Caco-2 (cell line): ENCODE results near the gene BCL7A. TPM values are rescaled to one million over a fixed set of nuclear protein-coding genes. Genes with fewer than 3 reads are reported as not detected.
A peak's percentile ranks its signal among the peaks of the same experiment; 100 is the strongest.

Experiments used
- BruUV-seq: library from RNA; stranded (reverse); fragments of 400-500 nt; replicated peaks from 2 replicates; lab custom pipeline; 2021; lab: Mats Ljungman, UMichigan
- CTCF ChIA-PET: fragments of 300-600 bp; sonication (Branson Sonifier 250); formaldehyde crosslinking; loops from one replicate; lab custom pipeline; 2022; ENCODE audit warnings: antibody characterized with exemption; lab: Charles Lee
- POLR2A ChIA-PET: fragments of 300-600 bp; sonication (Branson Sonifier 250); formaldehyde crosslinking; loops from one replicate; lab custom pipeline; 2022; ENCODE audit warnings: antibody characterized with exemption; lab: Charles Lee
- DNase-seq, 2 experiments: peaks; one replicate each; pipeline versions ENCODE4 v3.0.0 to v3.0.0-alpha.2; 2020 to 2022
- H3K27me3 ChIP-seq: replicated peaks from 2 replicates; pipeline ENCODE4 v1.6.0; 2011; ENCODE audit warnings: low read length; ENCODE audit not compliant: control insufficient read depth, insufficient read depth
- H3K36me3 ChIP-seq: 2 replicates; pipeline ENCODE4 v1.5.1; 2011; ENCODE audit warnings: low read length; ENCODE audit not compliant: control insufficient read depth, insufficient read depth
- H3K4me1 ChIP-seq: fragments of 250-450 bp; sonication (Bioruptor Pico); 2 replicates; pipeline ENCODE4 v1.5.1; 2020; ENCODE audit warnings: mild to moderate bottlenecking
- H3K4me3 ChIP-seq: 2 replicates; pipeline ENCODE4 v1.5.1; 2011; ENCODE audit warnings: low read depth, mild to moderate bottlenecking, control low read depth, low read length
- H3K9me3 ChIP-seq: fragments of 250-450 bp; sonication (Bioruptor Pico); 2 replicates; pipeline ENCODE4 v1.5.1; 2020; ENCODE audit warnings: mild to moderate bottlenecking, moderate library complexity
- H3K27ac Mint-ChIP-seq: one replicate; pipeline ENCODE4 v1.8.0; 2022; ENCODE audit warnings: mixed read lengths; ENCODE audit not compliant: unreplicated experiment
- H3K27me3 Mint-ChIP-seq: one replicate; pipeline ENCODE4 v1.8.0; 2022; ENCODE audit warnings: mixed read lengths; ENCODE audit not compliant: insufficient read depth, unreplicated experiment
- H3K36me3 Mint-ChIP-seq: one replicate; pipeline ENCODE4 v1.8.0; 2022; ENCODE audit warnings: mild to moderate bottlenecking, mixed read lengths; ENCODE audit not compliant: insufficient read depth, unreplicated experiment
- H3K4me1 Mint-ChIP-seq: one replicate; pipeline ENCODE4 v1.8.0; 2022; ENCODE audit warnings: low read depth, mixed read lengths; ENCODE audit not compliant: unreplicated experiment
- H3K4me3 Mint-ChIP-seq: one replicate; pipeline ENCODE4 v1.8.0; 2022; ENCODE audit warnings: mild to moderate bottlenecking, moderate library complexity, mixed read lengths; ENCODE audit not compliant: unreplicated experiment
- H3K9me3 Mint-ChIP-seq: one replicate; pipeline ENCODE4 v1.8.0; 2022; ENCODE audit warnings: mixed read lengths; ENCODE audit not compliant: unreplicated experiment
- intact Hi-C: fragments of 100-400 bp; cut with micrococcal nuclease; formaldehyde crosslinking; loops from one replicate; pipeline ENCODE4 v1.10.0; 2022; ENCODE audit not compliant: unreplicated experiment
- total RNA-seq: library from RNA; stranded (reverse); gene quantifications from 2 replicates; pipeline ENCODE4 v1.2.3, GENCODE V29; 2022
- TF ChIP-seq, protein P1 (sequence below), 2 experiments: fragments of 200-600 bp in 1 of 2; IDR thresholded peaks; 1 replicate in 1 of 2; 2 replicates in 1 of 2; pipeline versions ENCODE4 v1.5.1 to v1.8.0; 2011 to 2022; ENCODE audit warnings: antibody characterized with exemption in 1 of 2, control low read depth in 1 of 2, inconsistent platforms in 1 of 2, low read depth in 1 of 2, low read length in 1 of 2, mild to moderate bottlenecking in 1 of 2, moderate library complexity in 1 of 2; ENCODE audit not compliant: insufficient read depth in 1 of 2, severe bottlenecking in 1 of 2, unreplicated experiment in 1 of 2

The BCL7A gene
- total RNA-seq, 1 experiment from 2014 or later, result 15.5 TPM

DNA sequence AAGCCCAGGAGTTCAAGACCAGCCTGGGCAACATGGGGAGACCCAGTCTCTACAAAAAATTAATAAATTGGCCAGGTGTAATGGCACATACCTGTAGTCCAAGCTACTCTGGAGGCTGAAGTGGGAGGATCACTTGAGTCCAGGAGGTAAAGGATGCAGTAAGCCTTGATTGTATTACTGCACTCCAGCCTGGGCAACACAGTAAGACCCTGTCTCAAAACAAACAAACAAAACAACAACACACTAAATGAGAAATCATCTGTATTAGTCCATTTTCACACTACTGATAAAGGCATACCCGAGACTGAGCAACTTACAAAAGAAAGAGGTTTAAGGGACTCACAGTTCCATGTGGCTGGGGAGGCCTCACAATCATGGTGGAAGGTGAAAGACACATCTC, 52.1 kb downstream of the BCL7A start:
- BruUV-seq, result no TSS peak
- no peak overlapping the region for H3K4me3 Mint-ChIP-seq
- H3K4me1 Mint-ChIP-seq, result no peaks in the 10 kb centered on the region
- H3K27me3 Mint-ChIP-seq, result no peaks in the 10 kb centered on the region
- ChIA-PET CTCF (no interaction called here), POLR2A (no interaction called here)
- Histone ChIP-seq H3K36me3 (no peaks in the 10 kb centered on the region; the same call in 1 of the 2 replicates), H3K9me3 (no peaks in the 10 kb centered on the region), H3K4me1 (peaks cover 11% of the 10 kb centered on the region; the same call in 1 of the 2 replicates), H3K27me3 (no peaks in the 10 kb centered on the region), H3K4me3 (no peak overlapping the region)
- no peaks in the 10 kb centered on the region for H3K9me3 Mint-ChIP-seq
- TF ChIP-seq, protein P1, sequence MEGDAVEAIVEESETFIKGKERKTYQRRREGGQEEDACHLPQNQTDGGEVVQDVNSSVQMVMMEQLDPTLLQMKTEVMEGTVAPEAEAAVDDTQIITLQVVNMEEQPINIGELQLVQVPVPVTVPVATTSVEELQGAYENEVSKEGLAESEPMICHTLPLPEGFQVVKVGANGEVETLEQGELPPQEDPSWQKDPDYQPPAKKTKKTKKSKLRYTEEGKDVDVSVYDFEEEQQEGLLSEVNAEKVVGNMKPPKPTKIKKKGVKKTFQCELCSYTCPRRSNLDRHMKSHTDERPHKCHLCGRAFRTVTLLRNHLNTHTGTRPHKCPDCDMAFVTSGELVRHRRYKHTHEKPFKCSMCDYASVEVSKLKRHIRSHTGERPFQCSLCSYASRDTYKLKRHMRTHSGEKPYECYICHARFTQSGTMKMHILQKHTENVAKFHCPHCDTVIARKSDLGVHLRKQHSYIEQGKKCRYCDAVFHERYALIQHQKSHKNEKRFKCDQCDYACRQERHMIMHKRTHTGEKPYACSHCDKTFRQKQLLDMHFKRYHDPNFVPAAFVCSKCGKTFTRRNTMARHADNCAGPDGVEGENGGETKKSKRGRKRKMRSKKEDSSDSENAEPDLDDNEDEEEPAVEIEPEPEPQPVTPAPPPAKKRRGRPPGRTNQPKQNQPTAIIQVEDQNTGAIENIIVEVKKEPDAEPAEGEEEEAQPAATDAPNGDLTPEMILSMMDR (IDR thresholded peaks at IDR 0.05; ENCODE audit: insufficient read depth in 1 of 2, low read depth in 1 of 2, low read length in 1 of 2, severe bottlenecking in 1 of 2, unreplicated experiment in 1 of 2), result no peak
- DNase-seq, result no peak
- no peak overlapping the region for H3K27ac Mint-ChIP-seq
- H3K36me3 Mint-ChIP-seq, result peaks cover 20% of the 10 kb centered on the region
- intact Hi-C loops, result no loop called here

DNA sequence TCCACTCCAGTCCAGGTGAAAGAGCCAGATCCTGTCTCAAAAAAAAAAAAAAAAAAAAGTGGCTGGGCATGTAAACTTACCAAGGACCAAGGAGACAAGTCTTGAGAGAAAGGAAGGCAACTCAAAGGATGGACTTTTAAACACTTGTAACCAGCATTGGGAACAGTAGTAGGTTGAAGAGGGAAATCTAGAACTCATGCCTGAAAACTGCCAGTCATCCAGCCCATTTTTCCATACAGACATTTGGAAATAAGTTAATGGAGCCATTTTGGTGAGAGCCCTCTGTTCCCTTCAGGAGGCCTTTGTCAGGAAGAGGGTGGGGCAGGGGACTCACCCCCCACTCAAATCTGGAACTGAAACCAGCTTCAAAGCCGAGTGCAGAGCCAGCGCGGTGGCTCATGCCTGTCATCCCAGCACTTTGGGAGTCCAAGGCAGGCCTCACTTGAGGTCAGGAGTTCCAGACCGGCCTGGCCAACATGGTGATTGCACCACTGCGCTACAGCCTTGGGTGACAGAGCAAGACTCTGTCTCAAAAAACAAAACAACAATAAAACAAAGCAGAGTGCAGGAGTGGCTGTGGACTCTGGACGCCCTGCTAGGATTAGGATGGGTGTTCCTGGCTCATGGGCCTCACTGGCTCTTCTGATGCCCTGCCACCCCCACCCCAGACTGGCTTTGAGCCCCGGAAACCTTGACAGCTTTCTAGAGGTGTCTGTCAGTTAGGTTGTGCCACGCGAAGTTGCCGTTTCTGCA, 55.2 kb downstream of the BCL7A start:
- Mint-ChIP-seq H3K9me3 (no peaks in the 10 kb centered on the region), H3K27me3 (no peaks in the 10 kb centered on the region), H3K4me3 (no peak overlapping the region), H3K4me1 (peaks cover 17% of the 10 kb centered on the region), H3K27ac (no peak overlapping the region), H3K36me3 (peaks cover 18% of the 10 kb centered on the region)
- Histone ChIP-seq H3K9me3 (no peaks in the 10 kb centered on the region), H3K4me3 (no peak overlapping the region), H3K36me3 (no peaks in the 10 kb centered on the region), H3K27me3 (no peaks in the 10 kb centered on the region), H3K4me1 (peaks cover 17% of the 10 kb centered on the region)
- TF ChIP-seq, protein P1 (IDR thresholded peaks at IDR 0.05; ENCODE audit: insufficient read depth in 1 of 2, low read depth in 1 of 2, low read length in 1 of 2, severe bottlenecking in 1 of 2, unreplicated experiment in 1 of 2), result no peak
- DNase-seq, result no peak
- intact Hi-C loops, result loop anchor here (5.0 kb wide), 1 partner anchor 35 kb away; no protein-coding TSS in a partner anchor
- no TSS peak for BruUV-seq
- ChIA-PET CTCF (no interaction called here), POLR2A (interaction anchor here (0.6 to 1.2 kb wide), 2 partner anchors 14 kb away, joined by 4 read pairs; no protein-coding TSS in a partner anchor)

DNA sequence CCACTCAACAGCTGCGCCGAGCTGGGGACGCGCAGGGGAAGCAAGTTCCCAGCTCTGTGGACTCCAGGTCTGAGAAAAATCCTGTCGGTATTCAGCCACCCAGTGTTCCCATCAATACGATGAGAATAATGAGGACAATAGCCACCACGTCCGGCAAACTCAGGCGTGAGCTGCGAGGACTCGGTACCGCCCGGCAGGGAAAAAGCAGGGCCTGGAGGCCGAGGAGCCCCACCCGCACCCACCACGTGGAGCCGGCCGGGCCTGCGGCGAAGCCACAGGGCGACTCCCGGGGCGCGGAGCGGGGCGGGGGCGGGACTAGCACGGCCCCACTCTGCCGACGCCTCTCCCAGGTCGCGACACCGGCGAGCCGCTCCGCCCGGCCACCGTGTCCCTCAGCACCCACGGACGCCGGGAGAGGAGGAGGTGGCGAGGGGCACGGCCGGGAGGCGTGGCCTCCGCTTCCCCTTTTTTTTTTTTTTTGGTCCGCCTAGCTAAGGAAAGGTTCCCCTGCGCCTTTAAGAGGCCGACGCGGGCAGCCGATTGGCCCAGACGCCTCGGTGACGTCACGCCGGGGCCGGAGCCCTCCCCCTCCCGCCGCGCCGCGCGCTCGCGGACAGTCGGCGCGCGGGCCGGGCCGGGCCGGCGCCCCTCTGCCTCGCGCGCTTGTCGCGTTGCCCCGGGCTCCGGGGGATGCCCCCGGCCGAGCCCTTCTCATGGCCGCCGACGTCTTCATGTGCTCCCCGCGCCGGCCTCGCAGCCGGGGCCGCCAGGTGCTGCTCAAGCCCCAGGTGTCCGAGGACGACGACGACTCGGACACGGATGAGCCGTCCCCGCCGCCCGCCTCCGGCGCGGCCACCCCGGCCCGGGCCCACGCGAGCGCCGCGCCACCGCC, 56.7 kb downstream of the BCL7A start, which contains the start of gene MLXIP:
MLXIP (plus strand) TSS at position 616 of the 892 bp plus-strand sequence; CDS start at position 714, 98 bp downstream.
- H3K27ac Mint-ChIP-seq, result peak within 1 kb of the TSS; percentile 71
- DNase-seq, result peak; percentile 92 to 95
- intact Hi-C loops, result loop anchor here (1.0 to 5.0 kb wide), 3 partner anchors 14 to 44 kb away; no protein-coding TSS in a partner anchor
- no peaks in the 10 kb centered on the region for H3K9me3 Mint-ChIP-seq
- H3K27me3 Mint-ChIP-seq, result no peaks in the 10 kb centered on the region
- peaks cover 17% of the 10 kb centered on the region for H3K4me1 ChIP-seq
- peaks cover 20% of the 10 kb centered on the region for H3K36me3 Mint-ChIP-seq
- CTCF ChIA-PET, result interaction anchor here (0.6 to 1.6 kb wide), 6 partner anchors 15 to 1918 kb away, joined by 3 to 7 read pairs (median 4); no protein-coding TSS in a partner anchor
- TF ChIP-seq, protein P1 (IDR thresholded peaks at IDR 0.05; ENCODE audit: insufficient read depth in 1 of 2, low read depth in 1 of 2, low read length in 1 of 2, severe bottlenecking in 1 of 2, unreplicated experiment in 1 of 2), result no peak
- peak within 1 kb of the TSS; percentile 76 for H3K4me3 Mint-ChIP-seq
- peaks cover 19% of the 10 kb centered on the region for H3K4me1 Mint-ChIP-seq
- BruUV-seq, result TSS peak; percentile 86
- POLR2A ChIA-PET, result interaction anchor here (0.5 to 2.0 kb wide), 16 partner anchors 9 to 195 kb away, joined by 3 to 17 read pairs (median 4); partner anchors contain the start of gene DIABLO
- H3K27me3 ChIP-seq, result no peaks in the 10 kb centered on the region
- no peaks in the 10 kb centered on the region for H3K9me3 ChIP-seq
- H3K36me3 ChIP-seq, result no peaks in the 10 kb centered on the region
- peak within 1 kb of the TSS; percentile 64 for H3K4me3 ChIP-seq
